ENCODE measurements around the gene IQCN. TPM values are rescaled to one million over a fixed set of nuclear protein-coding genes. Genes with fewer than 3 reads are reported as not detected.

IQCN gene
- total RNA-seq, 1 donor from 2014 or later = 1.3 TPM

- H3K4me3 ChIP-seq (ENCODE audit: low read depth, low read length) = no peak overlapping the region
- DNase-seq (ENCODE audit: low read depth) = no peak
- TF ChIP-seq, protein P1, sequence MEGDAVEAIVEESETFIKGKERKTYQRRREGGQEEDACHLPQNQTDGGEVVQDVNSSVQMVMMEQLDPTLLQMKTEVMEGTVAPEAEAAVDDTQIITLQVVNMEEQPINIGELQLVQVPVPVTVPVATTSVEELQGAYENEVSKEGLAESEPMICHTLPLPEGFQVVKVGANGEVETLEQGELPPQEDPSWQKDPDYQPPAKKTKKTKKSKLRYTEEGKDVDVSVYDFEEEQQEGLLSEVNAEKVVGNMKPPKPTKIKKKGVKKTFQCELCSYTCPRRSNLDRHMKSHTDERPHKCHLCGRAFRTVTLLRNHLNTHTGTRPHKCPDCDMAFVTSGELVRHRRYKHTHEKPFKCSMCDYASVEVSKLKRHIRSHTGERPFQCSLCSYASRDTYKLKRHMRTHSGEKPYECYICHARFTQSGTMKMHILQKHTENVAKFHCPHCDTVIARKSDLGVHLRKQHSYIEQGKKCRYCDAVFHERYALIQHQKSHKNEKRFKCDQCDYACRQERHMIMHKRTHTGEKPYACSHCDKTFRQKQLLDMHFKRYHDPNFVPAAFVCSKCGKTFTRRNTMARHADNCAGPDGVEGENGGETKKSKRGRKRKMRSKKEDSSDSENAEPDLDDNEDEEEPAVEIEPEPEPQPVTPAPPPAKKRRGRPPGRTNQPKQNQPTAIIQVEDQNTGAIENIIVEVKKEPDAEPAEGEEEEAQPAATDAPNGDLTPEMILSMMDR (conservative IDR thresholded peaks at IDR 0.05; ENCODE audit: low read depth, low read length) = no peak
Measured at GRCh38 chr19:18249834-18250233, 24.4 kb downstream of the IQCN start.

- TF ChIP-seq, protein P1 (conservative IDR thresholded peaks at IDR 0.05; ENCODE audit: low read depth, low read length) = no peak
- no peak for DNase-seq (ENCODE audit: low read depth)
- H3K4me3 ChIP-seq (ENCODE audit: low read depth, low read length) = no peak overlapping the region
Measured at GRCh38 chr19:18245297-18245696, 29.0 kb downstream of the IQCN start.

- no peak overlapping the region for H3K4me3 ChIP-seq (ENCODE audit: low read depth, low read length)
- TF ChIP-seq, protein P1 (conservative IDR thresholded peaks at IDR 0.05; ENCODE audit: low read depth, low read length) = no peak
- no peak for DNase-seq (ENCODE audit: low read depth)
Measured at GRCh38 chr19:18239303-18239702, 34.9 kb downstream of the IQCN start.

- no peak overlapping the region for H3K4me3 ChIP-seq (ENCODE audit: low read depth, low read length)
- TF ChIP-seq, protein P1 (conservative IDR thresholded peaks at IDR 0.05; ENCODE audit: low read depth, low read length) = no peak
- no peak for DNase-seq (ENCODE audit: low read depth)
Measured at GRCh38 chr19:18234194-18234593, 40.1 kb downstream of the IQCN start.

DNA sequence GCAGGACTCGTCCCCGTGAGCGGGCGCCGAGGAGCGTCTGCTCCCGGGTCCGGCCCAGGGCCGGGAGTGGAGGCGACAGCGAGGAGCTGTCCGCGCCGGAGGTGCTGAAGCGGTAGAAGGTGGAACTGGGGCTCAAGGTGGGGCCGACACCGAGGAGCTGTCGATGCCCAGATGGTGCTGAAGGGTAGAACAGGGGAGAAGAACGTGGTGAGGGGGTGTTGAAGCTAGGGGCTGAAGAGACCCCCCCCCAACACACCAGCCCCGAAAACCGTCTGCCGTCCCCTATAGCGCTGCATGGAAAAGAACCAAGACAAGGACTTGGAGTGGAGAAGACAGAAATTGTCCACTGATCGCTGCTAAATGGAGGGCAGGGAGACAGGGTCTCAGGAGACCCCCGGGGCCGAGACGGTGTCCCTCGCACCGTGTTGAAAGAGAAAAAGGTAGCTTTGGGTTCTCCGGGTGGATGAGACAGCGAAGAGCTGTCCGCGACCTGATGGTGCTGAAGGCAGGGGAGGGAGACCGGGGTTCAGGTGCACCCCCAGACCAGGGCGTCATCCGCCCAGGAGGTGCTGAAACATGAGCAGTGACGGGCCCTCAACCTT is 40.9 kb downstream of the IQCN start:
- TF ChIP-seq, protein P1 (conservative IDR thresholded peaks at IDR 0.05; ENCODE audit: low read depth, low read length) = no peak
- no peak for DNase-seq (ENCODE audit: low read depth)
- no peak overlapping the region for H3K4me3 ChIP-seq (ENCODE audit: low read depth, low read length)

GRCh38 chr19:18232540-18233223 is 41.6 kb downstream of the IQCN start:
- no peak for DNase-seq (ENCODE audit: low read depth)
- TF ChIP-seq, protein P1 (conservative IDR thresholded peaks at IDR 0.05; ENCODE audit: low read depth, low read length) = no peak

GRCh38 chr19:18231775-18232174 is 42.5 kb downstream of the IQCN start:
- TF ChIP-seq, protein P1 (conservative IDR thresholded peaks at IDR 0.05; ENCODE audit: low read depth, low read length) = no peak
- no peak overlapping the region for H3K4me3 ChIP-seq (ENCODE audit: low read depth, low read length)
- no peak for DNase-seq (ENCODE audit: low read depth)

More at GRCh38 chr19:18232540-18233223, 41.6 kb downstream of the IQCN start:
- H3K4me3 ChIP-seq (ENCODE audit: low read depth, low read length) = no peak overlapping the region
